ENCODE results near the gene SLC39A10. TPM values are rescaled to one million over a fixed set of nuclear protein-coding genes. Genes with fewer than 3 reads are reported as not detected.

Gene SLC39A10
- total and polyA plus RNA-seq, 9 of the 15 experiments (the other 6 are each of a cell fraction or from before 2014, with no cell fraction given), result 12.5 to 40.1 (median 23.1) TPM

GRCh38 chr2:195613922-195614321 is 43.1 kb upstream of the SLC39A10 start:
- no TSS peak for BruUV-seq (replicated peaks)
- Histone ChIP-seq H3K9me1 (ENCODE audit: control insufficient read depth, insufficient read depth, low read length) (no peaks in the 10 kb centered on the region), H3K4me2 (ENCODE audit: insufficient read depth, low read length) (no peak overlapping the region), H3K27ac (ENCODE audit: extremely low read depth, low read depth, low read length) (no peak overlapping the region), H4K20me1 (replicated peaks; ENCODE audit: control insufficient read depth, insufficient read depth, low read length) (no peaks in the 10 kb centered on the region), H3K9me3 (replicated peaks; ENCODE audit: control insufficient read depth, insufficient read depth, low read depth, low read length) (no peaks in the 10 kb centered on the region; the same call in 1 of the 2 replicates), H3K79me2 (ENCODE audit: control insufficient read depth, insufficient read depth, low read length) (no peaks in the 10 kb centered on the region), H3K27me3 (ENCODE audit: control insufficient read depth in 2 of 2, insufficient read depth in 2 of 2, low read length in 2 of 2) (no peaks in the 10 kb centered on the region), H3K4me3 (no peak overlapping the region), H3K36me3 (ENCODE audit: control insufficient read depth, insufficient read depth, low read length) (no peaks in the 10 kb centered on the region), H3K4me1 (replicated peaks in 1 of 2; ENCODE audit: control insufficient read depth in 2 of 2, insufficient read depth in 2 of 2, low read length in 2 of 2) (peaks cover 0 to 10% of the 10 kb centered on the region in 2 experiments; a peak in 2 of 5 replicates), H3K9ac (ENCODE audit: insufficient read depth in 1 of 2, low read depth in 2 of 2, low read length in 2 of 2) (no peak overlapping the region), H2AFZ (ENCODE audit: low read depth, low read length) (no peak overlapping the region)
- intact Hi-C loops (cut with micrococcal nuclease), result no loop called here
- ATAC-seq (peak; percentile 77), FAIRE-seq (peak; percentile 81), DNase-seq (ENCODE audit: extremely low read depth in 1 of 4, low spot score in 3 of 4) (peak; percentile 19 to 71 (median 30))
- ChIA-PET POLR2A (interaction anchor here (0.9 kb wide), 1 partner anchor 11 kb away, joined by 3 read pairs; no protein-coding TSS in a partner anchor), CTCF (ENCODE audit: low intra/inter-chr PET ratio) (no interaction called here)
- whole genome bisulfite sequencing (ENCODE audit: insufficient coverage, low coverage, missing lambda C conversion rate), result 4% methylated on average over 2 of the region's 2 CpGs
- in situ Hi-C loops (cut with MboI), result no loop called here
- no peak for TF ChIP-seq AFF1 (IDR thresholded peaks at IDR 0.05; ENCODE audit: low read depth in 1 of 2, partially characterized antibody in 2 of 2)
- peak; percentile 95 for TF ChIP-seq SMARCE1 (IDR thresholded peaks at IDR 0.05)
- no peak for TF ChIP-seq BCLAF1 (IDR thresholded peaks at IDR 0.05; ENCODE audit: borderline replicate concordance in 1 of 2, control insufficient read depth in 1 of 2, low read depth in 2 of 2, low read length in 1 of 2)
- TF ChIP-seq GABPB1 (CRISPR knock-in tag; IDR thresholded peaks at IDR 0.05), result no peak
- TF ChIP-seq ZNF592 (IDR thresholded peaks at IDR 0.05), result 0 out of 2 replicates have a peak, but pooled peaks have one; percentile 21
- peak; percentile 30 for TF ChIP-seq HMGN3 (IDR thresholded peaks at IDR 0.05; ENCODE audit: borderline replicate concordance, extremely low read depth, insufficient read length, low read depth, low read length)
- TF ChIP-seq HMG20B (CRISPR knock-in tag; IDR thresholded peaks at IDR 0.05), result no peak
- TF ChIP-seq FOXM1 (IDR thresholded peaks at IDR 0.05; ENCODE audit: low read depth), result peak; percentile 50; the same call in 1 of the 2 replicates
- TF ChIP-seq FOXM1 (CRISPR knock-in tag; IDR thresholded peaks at IDR 0.05; ENCODE audit: low read depth), result no peak

All from K562 (cell line).